Measurements from ENCODE around the gene DDX59.

- TF ChIP-seq POLR2A (IDR thresholded peaks at IDR 0.05; ENCODE audit: borderline replicate concordance, extremely low read depth, insufficient read depth, insufficient read length) (no peak), CTCF (IDR thresholded peaks at IDR 0.05 in 2 of 3, conservative IDR thresholded peaks at IDR 0.05 in 1 of 3; ENCODE audit: borderline replicate concordance in 1 of 3, insufficient read depth in 1 of 3, low read depth in 2 of 3, low read length in 2 of 3) (no peak), EZH2 (IDR thresholded peaks at IDR 0.05) (no peak), ATF3 (IDR thresholded peaks at IDR 0.05) (no peak), POLR2AphosphoS5 (IDR thresholded peaks at IDR 0.05; ENCODE audit: low read depth, low read length) (no peak), SP1 (IDR thresholded peaks at IDR 0.05; ENCODE audit: low read depth) (no peak), TCF7L2 (IDR thresholded peaks at IDR 0.05; ENCODE audit: borderline replicate concordance, extremely low read depth, insufficient read depth, insufficient read length) (no peak), REST (IDR thresholded peaks at IDR 0.05; ENCODE audit: low read depth) (no peak), EZH2phosphoT487 (IDR thresholded peaks at IDR 0.05; ENCODE audit: borderline replicate concordance) (no peak), ZFX (IDR thresholded peaks at IDR 0.05) (no peak), ELF1 (IDR thresholded peaks at IDR 0.05; ENCODE audit: borderline replicate concordance, low read depth) (no peak), MAX (IDR thresholded peaks at IDR 0.05) (no peak), SIN3A (IDR thresholded peaks at IDR 0.05; ENCODE audit: low read depth) (no peak)
These were observed 15.0 kb downstream of the DDX59 start for GRCh38 chr1:200654660-200655059.
